Measurements from ENCODE around the gene LMO3.
"Not testable (repeated sequence)": the region's sequence is repeated elsewhere in the genome, so short reads cannot be mapped to it uniquely, and the experiment has no call there.

The LMO3 gene

GRCh38 chr12:16560273-16560672, 45.7 kb downstream of the LMO3 start:
- Histone ChIP-seq H3K27ac (no peak overlapping the region), H3K4me3 (no peak overlapping the region)

- no peak overlapping the region for H3K27ac ChIP-seq
- no peak overlapping the region for H3K4me3 ChIP-seq
Observed at GRCh38 chr12:16555630-16556029, 50.3 kb downstream of the LMO3 start.

GRCh38 chr12:16553457-16553856, 52.5 kb downstream of the LMO3 start:
- Histone ChIP-seq H3K27ac (no peak overlapping the region), H3K4me3 (no peak overlapping the region)

- H3K27ac ChIP-seq: no peak overlapping the region
- no peak overlapping the region for H3K4me3 ChIP-seq
Observed at GRCh38 chr12:16552301-16552700, 53.7 kb downstream of the LMO3 start.

GRCh38 chr12:16545836-16546235, 60.1 kb downstream of the LMO3 start:
- H3K27ac ChIP-seq: no peak overlapping the region
- no peak overlapping the region for H3K4me3 ChIP-seq

DNA sequence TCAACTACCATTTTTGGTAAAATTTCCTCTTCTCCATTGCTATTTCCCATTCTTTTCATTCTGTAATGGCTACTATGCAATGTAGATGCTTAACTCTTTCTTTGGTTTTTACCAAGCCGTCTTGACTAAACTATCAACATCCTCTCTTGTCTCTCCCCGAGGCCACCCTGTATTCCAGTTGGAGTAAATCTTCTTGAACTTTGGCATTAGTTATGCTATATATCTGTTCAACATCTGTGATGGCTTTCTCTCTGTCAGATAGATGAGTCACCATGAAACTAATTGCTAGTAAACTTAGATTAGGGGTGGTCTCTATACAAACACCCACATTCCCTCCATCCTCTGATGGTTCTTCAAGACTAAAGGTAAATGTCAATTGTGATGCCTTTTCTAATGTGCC, 63.4 kb downstream of the LMO3 start:
- H3K27ac ChIP-seq: no peak overlapping the region
- no peak overlapping the region for H3K4me3 ChIP-seq

DNA sequence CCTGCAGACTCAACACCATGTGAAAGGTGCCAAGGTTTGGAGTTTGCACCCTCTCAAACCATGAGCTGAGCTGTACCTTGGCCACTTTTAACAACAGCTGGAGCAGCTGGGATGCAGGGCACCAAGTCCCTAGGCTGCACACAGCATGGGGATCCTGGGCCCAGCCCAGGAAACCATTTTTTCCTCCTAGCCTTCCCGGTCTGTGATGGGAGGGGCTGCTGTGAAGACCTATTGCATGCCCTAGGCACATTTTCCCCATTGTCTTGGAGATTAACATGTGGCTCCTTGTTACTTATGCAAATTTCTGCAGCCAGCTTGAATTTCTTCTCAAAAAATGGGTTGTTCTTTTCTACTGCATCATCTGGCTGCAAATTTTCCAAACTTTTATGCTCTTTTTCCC, 68.3 kb downstream of the LMO3 start:
- not testable (repeated sequence) for H3K4me3 ChIP-seq, H3K27ac ChIP-seq

GRCh38 chr12:16531621-16532020, 74.3 kb downstream of the LMO3 start:
- no peak overlapping the region for H3K27ac ChIP-seq
- H3K4me3 ChIP-seq: no peak overlapping the region

DNA sequence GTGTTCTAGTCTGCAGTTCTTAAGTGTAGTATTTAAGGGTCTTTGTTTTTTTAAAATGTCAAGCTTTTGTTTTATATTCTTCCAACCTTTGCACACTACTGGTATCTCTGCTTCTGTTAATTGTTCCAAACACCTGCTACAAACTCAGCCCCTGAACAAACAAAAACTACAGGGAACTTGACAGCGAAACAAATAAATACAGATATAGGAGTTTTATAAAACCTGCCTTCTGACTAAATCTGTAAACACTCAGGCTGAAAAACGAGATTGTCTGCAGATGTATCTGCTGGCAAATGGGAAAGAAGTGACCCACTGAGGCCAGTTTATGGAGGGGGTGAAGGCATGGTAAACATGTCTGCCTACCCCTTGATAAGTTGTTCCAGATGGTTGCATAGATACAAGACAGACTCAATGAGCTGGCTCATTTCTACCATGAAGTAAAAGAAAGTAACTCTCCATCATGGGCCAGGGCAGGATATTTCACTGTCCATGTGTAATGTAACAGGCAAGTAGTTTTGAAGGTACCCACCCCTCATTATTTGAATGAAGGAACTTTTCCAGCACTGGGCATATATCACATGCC, 75.6 kb downstream of the LMO3 start:
- Histone ChIP-seq H3K4me3 (no peak overlapping the region), H3K27ac (no peak overlapping the region)

DNA sequence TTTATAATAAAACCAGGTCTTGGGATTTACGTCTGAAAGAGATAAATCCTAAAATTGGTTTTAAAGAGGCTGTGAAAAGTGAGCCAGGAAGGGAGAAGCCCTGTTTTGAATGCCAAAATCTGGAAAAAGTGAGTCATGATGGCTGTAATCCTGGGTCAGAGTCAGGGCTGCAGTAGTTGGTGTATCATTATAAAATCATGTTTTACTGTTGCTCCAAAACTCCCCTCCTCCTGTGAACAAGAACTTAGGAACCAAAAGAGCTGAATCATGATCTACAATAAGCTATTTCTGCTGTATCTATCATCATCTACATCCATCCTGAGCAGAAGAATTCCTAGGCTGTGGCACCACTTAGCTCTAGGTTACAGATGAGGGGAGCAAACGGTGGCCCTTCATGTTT, 79.3 kb downstream of the LMO3 start:
- H3K4me3 ChIP-seq: no peak overlapping the region
- H3K27ac ChIP-seq: no peak overlapping the region

GRCh38 chr12:16524378-16524777, 81.6 kb downstream of the LMO3 start:
- Histone ChIP-seq H3K27ac (no peak overlapping the region), H3K4me3 (no peak overlapping the region)

DNA sequence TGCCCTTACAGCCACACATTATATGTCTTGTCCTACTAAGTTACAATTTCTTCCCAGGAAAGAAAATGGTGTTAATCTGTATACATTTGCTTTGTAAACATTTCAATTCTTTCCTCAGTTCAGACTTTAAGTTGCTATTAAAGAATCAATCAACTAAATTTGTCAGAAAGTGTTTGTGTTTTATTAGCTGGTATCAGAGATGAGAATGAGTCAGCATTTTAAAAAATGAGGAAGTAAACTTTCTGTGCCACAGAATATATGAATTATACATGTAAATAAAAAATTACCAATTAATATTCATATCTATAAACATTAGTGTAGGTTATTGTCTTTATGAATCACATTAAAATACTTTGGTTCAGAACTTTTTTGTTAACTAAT, 82.0 kb downstream of the LMO3 start:
- H3K4me3 ChIP-seq: no peak overlapping the region
- no peak overlapping the region for H3K27ac ChIP-seq

GRCh38 chr12:16523284-16523950, 82.5 kb downstream of the LMO3 start:
- Histone ChIP-seq H3K4me3 (no peak overlapping the region), H3K27ac (no peak overlapping the region)

GRCh38 chr12:16520328-16520727, 85.6 kb downstream of the LMO3 start:
- H3K27ac ChIP-seq: no peak overlapping the region
- no peak overlapping the region for H3K4me3 ChIP-seq

- H3K4me3 ChIP-seq: no peak overlapping the region
- no peak overlapping the region for H3K27ac ChIP-seq
Observed at GRCh38 chr12:16515666-16516065, 90.3 kb downstream of the LMO3 start.

- Histone ChIP-seq H3K4me3 (no peak overlapping the region), H3K27ac (no peak overlapping the region)
Observed at GRCh38 chr12:16513231-16513630, 92.7 kb downstream of the LMO3 start.

- no peak overlapping the region for H3K27ac ChIP-seq
Observed at GRCh38 chr12:16509411-16509810, 96.6 kb downstream of the LMO3 start.

GRCh38 chr12:16506394-16506793, 99.6 kb downstream of the LMO3 start:
- no peak overlapping the region for H3K27ac ChIP-seq
- no peak overlapping the region for H3K4me3 ChIP-seq

More at GRCh38 chr12:16509411-16509810, 96.6 kb downstream of the LMO3 start:
- no peak overlapping the region for H3K4me3 ChIP-seq

DNA sequence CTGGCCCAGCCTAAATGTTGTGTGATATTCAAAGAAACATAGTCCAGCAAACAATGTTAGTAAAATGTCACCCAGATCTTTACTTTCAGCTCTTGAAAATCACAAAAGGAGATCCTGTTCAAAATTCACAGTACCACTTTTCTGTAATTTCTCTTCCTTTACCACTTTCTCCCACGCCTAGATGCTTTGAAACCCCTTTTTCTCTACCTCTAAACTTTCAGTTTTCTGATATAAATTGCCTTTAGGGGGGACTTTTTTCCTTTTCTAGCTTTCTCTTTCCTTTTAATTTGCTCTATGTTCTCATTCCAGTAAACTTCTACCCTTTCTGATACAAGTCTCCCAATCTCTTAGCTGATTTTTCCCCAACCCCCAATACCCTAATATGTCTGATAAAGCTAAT, 101.8 kb downstream of the LMO3 start:
- Histone ChIP-seq H3K4me3 (no peak overlapping the region), H3K27ac (no peak overlapping the region)

GRCh38 chr12:16499611-16500010, 106.4 kb downstream of the LMO3 start:
- H3K27ac ChIP-seq: no peak overlapping the region
- no peak overlapping the region for H3K4me3 ChIP-seq

All from skin epidermis (tissue), 12 donors.